Measurements from ENCODE around the gene TLE4.

DNA sequence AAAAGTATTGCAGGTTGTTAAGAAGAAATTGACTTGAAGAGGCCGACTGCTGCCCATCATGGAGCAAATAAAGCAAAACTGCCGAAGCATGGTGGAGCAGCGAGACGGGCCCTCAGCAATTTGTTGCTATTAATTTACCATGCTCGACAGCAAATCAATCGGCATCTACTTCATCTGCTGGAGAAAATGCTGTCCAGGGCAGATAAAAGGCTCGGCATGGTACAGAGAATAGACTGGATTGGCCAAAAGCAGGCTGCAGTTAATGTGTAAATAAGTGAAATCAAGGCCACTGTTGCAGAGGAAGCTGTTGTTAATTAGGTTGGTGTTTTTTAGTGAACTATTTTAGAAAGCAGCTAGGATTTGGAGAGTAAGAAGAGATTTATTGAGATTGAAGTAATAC is 8.3 kb downstream of the TLE4 start:
- TF ChIP-seq, protein P1, sequence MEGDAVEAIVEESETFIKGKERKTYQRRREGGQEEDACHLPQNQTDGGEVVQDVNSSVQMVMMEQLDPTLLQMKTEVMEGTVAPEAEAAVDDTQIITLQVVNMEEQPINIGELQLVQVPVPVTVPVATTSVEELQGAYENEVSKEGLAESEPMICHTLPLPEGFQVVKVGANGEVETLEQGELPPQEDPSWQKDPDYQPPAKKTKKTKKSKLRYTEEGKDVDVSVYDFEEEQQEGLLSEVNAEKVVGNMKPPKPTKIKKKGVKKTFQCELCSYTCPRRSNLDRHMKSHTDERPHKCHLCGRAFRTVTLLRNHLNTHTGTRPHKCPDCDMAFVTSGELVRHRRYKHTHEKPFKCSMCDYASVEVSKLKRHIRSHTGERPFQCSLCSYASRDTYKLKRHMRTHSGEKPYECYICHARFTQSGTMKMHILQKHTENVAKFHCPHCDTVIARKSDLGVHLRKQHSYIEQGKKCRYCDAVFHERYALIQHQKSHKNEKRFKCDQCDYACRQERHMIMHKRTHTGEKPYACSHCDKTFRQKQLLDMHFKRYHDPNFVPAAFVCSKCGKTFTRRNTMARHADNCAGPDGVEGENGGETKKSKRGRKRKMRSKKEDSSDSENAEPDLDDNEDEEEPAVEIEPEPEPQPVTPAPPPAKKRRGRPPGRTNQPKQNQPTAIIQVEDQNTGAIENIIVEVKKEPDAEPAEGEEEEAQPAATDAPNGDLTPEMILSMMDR (IDR thresholded peaks at IDR 0.05; ENCODE audit: low read length) = no peak
- TF ChIP-seq EZH2phosphoT487 (IDR thresholded peaks at IDR 0.05; ENCODE audit: low read length) = no peak
